Glomerular endothelial cell (primary cell): ENCODE results near the gene PTPN18. TPM values are rescaled to one million over a fixed set of nuclear protein-coding genes. Genes with fewer than 3 reads are reported as not detected.

ENCODE experiments used
- total RNA-seq: library from RNA; depleted of rRNA; stranded (reverse); fragments of >200 nt; gene quantifications from 2 replicates; pipeline ENCODE4 v1.2.3, GENCODE V29; 2015

PTPN18 gene
- total RNA-seq, 1 donor from 2014 or later = 26.0 TPM

Other genes with a start within 250 kb of the PTPN18 start
- 0.06 TPM in 1 of 2 replicates, not detected in the other for gene POTEF, start 226.8 kb upstream of the PTPN18 start, total RNA-seq
- gene CCDC74B, start 210.9 kb upstream of the PTPN18 start, total RNA-seq = 1.2 and 2.2 TPM in 2 replicates
- 38.2 and 64.9 TPM in 2 replicates for gene SMPD4, start 174.5 kb upstream of the PTPN18 start, total RNA-seq
- 194 and 215 TPM in 2 replicates for gene MZT2B, start 173.8 kb upstream of the PTPN18 start, total RNA-seq
- gene TUBA3E, start 157.6 kb upstream of the PTPN18 start, total RNA-seq = not detected in 2 replicates
- 63.6 and 80.6 TPM in 2 replicates for gene IMP4, start 13.2 kb upstream of the PTPN18 start, total RNA-seq
- 0.06 TPM in 1 of 2 replicates, not detected in the other for gene POTEI, start 153.3 kb downstream of the PTPN18 start, total RNA-seq
- not detected in 2 replicates for gene CFC1B, start 165.2 kb downstream of the PTPN18 start, total RNA-seq
- gene CFC1, start 243.5 kb downstream of the PTPN18 start, total RNA-seq = not detected in 2 replicates